Heart right ventricle (tissue), 16 donors: ENCODE results near the gene C1QB. TPM values are rescaled to one million over a fixed set of nuclear protein-coding genes. Genes with fewer than 3 reads are reported as not detected.
"Not testable (repeated sequence)": the region's sequence is repeated elsewhere in the genome, so short reads cannot be mapped to it uniquely, and the experiment has no call there.

Source experiments
- ATAC-seq, 8 donors: fragments of 200-7000 bp; cut with Tn5 transposase; one replicate each; pipeline ENCODE4 v1.9.1; 2020; ENCODE audit warnings: mild to moderate bottlenecking in 8 of 8, moderate library complexity in 8 of 8, moderate number of reproducible peaks in 1 of 8
- DNase-seq, 2 donors: peaks; one replicate each; pipeline ENCODE4 v3.0.0-alpha.2; 2020
- H3K27ac ChIP-seq, 10 donors: fragments of 200-600 bp; sonication (generic) in 2 of 10; one replicate each; pipeline versions ENCODE4 v1.5.0 to v1.8.0; 2020 to 2022; ENCODE audit warnings: mild to moderate bottlenecking in 3 of 10
- H3K27me3 ChIP-seq, 7 donors: fragments of 200-600 bp; one replicate each; pipeline ENCODE4 v1.8.0; 2021 to 2022; ENCODE audit warnings: mild to moderate bottlenecking in 2 of 7
- H3K36me3 ChIP-seq, 9 donors: fragments of 200-600 bp; sonication (generic) in 1 of 9; one replicate each; pipeline versions ENCODE4 v1.5.0 to v1.8.0; 2020 to 2022; ENCODE audit warnings: mild to moderate bottlenecking in 2 of 9
- H3K4me1 ChIP-seq, 9 donors: fragments of 200-600 bp; sonication (generic) in 1 of 9; one replicate each; pipeline versions ENCODE4 v1.5.0 to v1.8.0; 2020 to 2022; ENCODE audit warnings: mild to moderate bottlenecking in 4 of 9
- H3K4me3 ChIP-seq, 10 donors: fragments of 200-600 bp; sonication (generic) in 2 of 10; one replicate each; pipeline versions ENCODE4 v1.5.0 to v1.8.0; 2020 to 2022; ENCODE audit warnings: mild to moderate bottlenecking in 7 of 10, moderate library complexity in 2 of 10
- H3K9me3 ChIP-seq, 11 donors: fragments of 200-600 bp in 10 of 11; sonication (generic) in 2 of 11; one replicate each; pipeline versions ENCODE4 v1.5.0 to v1.8.0; 2013 to 2022; ENCODE audit warnings: mild to moderate bottlenecking in 2 of 11, control low read depth in 1 of 11, moderate library complexity in 1 of 11
- WGBS, 2 donors: extraction: QIAGEN DNeasy Blood & Tissue Kit; methylation state at CpG; one replicate each; pipeline ENCODE4 v1.1.7; 2013; ENCODE audit warnings: inconsistent platforms in 1 of 2; 5-methylcytosine and 5-hydroxymethylcytosine counted together
- intact Hi-C, 10 donors: fragments of 100-400 bp; cut with DNase I; formaldehyde crosslinking; loops; one replicate each; pipeline versions ENCODE4 v1.11.1 to v1.14.2; 2022
- polyA plus RNA-seq, 2 donors: library from polyadenylated mRNA; stranded (reverse); fragments of 200-250 nt; gene quantifications; one replicate each; pipeline ENCODE4 v1.2.3, GENCODE V29; 2013
- total RNA-seq, 10 donors: library from RNA; stranded (reverse); fragmentation: NEBNext Ultra II Directional in 3 of 10; extraction: Animal tissue kit (Norgen Biotek cat#: 25700) in 3 of 10; gene quantifications; one replicate each; pipeline versions ENCODE4 v1.2.1 to v1.2.4, GENCODE V29; 2021 to 2023
- TF ChIP-seq, protein P1 (sequence below), 9 donors: fragments of 200-600 bp; sonication (generic) in 2 of 9; IDR thresholded peaks; one replicate each; pipeline versions ENCODE4 v1.5.0 to v1.8.0; 2021 to 2022; ENCODE audit warnings: antibody characterized with exemption in 9 of 9, mild to moderate bottlenecking in 5 of 9, moderate library complexity in 1 of 9
- donor health status: Arrhythmogenic right ventricular cardiomyopathy.
- donor health status: ischemic (EF 13 %, LVEDD 7.1; RV severe dilation, severe dysfunction).
- donor health status: healthy with polysubstance abuse.
- donor health status: DM: no; HTN: yes; CAD: no.
- donor health status: DM: no; HTN: no; CAD: no.
- donor health status: ischemic (EF 25% LVEDD 6.9; RV normal size, moderate dysfunction).
- donor health status: ischemic (EF 25% LVEDD 5.7; RV mildly dilated, moderate dysfunction).
- donor health status: healthy.
- donor health status: DM: yes; HTN: yes; CAD: no.
- donor health status: Ischemic cardiomyopathy.
- donor health status: ischemic (EF 35%, LVEDD 5.7; RV mildly dilated, moderate dysfunction).
- donor health status: nonischemic (EF 11% LVEDD 7.7; RV severe dilation, severe dysfunction).
- donor health status: DM: yes; HTN: yes; CAD: no.
- donor health status: PGD.
- donor health status: ischemic (EF 29% LVEDD 5.4; RV normal size, mild dysfunction).
- donor health status: nonischemic (EF 23%, LVEDD 6.1; RV moderate dilation, normal function).

C1QB gene
- total and polyA plus RNA-seq, 12 donors, result 10.0 to 367 (median 28.5) TPM

DNA sequence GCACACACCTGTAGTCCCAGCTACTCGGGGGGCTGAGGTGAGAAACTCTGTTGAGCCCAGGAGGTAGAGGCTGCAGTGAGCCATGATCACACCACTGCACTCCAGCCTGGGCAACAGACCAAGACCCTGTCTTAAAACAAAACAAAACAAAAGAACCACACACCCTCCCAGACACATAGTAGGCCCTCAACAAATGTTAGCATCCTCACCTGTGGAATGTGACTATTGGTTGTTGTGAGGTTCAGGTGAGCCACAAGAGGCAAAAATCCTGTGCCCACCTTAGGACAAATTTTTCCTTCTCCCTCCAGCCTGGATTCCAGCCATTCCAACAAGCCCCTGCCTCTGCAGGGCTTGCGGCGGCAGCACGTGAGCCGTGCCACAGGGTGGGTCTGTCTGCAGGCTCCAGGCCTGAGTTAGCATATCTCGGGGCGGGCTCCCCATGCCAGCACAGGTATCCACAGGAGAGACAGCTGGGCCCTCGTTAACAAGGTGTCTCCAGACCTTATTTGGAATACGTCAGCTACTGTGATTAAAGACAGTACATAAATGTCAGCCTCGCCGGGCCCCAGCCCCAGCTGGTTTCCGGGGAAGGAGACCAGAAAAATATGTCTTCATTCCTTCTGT, 17.4 kb downstream of the C1QB start:
- TF ChIP-seq, protein P1, sequence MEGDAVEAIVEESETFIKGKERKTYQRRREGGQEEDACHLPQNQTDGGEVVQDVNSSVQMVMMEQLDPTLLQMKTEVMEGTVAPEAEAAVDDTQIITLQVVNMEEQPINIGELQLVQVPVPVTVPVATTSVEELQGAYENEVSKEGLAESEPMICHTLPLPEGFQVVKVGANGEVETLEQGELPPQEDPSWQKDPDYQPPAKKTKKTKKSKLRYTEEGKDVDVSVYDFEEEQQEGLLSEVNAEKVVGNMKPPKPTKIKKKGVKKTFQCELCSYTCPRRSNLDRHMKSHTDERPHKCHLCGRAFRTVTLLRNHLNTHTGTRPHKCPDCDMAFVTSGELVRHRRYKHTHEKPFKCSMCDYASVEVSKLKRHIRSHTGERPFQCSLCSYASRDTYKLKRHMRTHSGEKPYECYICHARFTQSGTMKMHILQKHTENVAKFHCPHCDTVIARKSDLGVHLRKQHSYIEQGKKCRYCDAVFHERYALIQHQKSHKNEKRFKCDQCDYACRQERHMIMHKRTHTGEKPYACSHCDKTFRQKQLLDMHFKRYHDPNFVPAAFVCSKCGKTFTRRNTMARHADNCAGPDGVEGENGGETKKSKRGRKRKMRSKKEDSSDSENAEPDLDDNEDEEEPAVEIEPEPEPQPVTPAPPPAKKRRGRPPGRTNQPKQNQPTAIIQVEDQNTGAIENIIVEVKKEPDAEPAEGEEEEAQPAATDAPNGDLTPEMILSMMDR (IDR thresholded peaks at IDR 0.05), result no peak
- no peak overlapping the region for H3K27ac ChIP-seq
- H3K36me3 ChIP-seq, result no peaks in the 10 kb centered on the region
- ATAC-seq (no peak), DNase-seq (no peak)
- 42 to 50% methylated on average over 12 of the region's 12 CpGs for whole genome bisulfite sequencing, 2 donors
- peaks cover 0 to 84% (median 52%) of the 10 kb centered on the region in 7 donors for H3K27me3 ChIP-seq
- intact Hi-C loops, result loop anchor here in 3 of 10 donors (10.0 kb wide), 2 partner anchors 254 to 264 kb away; no protein-coding TSS in a partner anchor
- no peaks in the 10 kb centered on the region for H3K4me1 ChIP-seq
- H3K4me3 ChIP-seq, result no peak overlapping the region
- no peaks in the 10 kb centered on the region for H3K9me3 ChIP-seq

DNA sequence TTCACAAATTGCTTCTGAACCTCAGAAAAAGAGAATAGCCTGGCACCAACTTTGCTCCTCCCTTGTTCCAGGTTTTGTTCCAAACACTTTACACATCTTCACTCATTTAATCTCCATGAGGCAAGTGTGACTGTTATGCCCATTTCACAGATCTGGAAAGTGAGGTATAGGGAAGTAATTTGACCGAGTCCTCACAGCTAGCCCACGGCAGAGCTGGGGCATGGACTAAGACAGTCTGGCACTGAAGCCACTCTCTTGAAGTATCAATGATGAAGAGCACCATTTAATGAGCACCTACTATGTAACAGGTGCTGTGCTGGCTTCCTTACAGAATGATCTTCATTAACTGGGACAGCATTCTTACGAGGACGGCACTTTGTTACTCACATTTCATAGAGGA, 19.0 kb downstream of the C1QB start:
- H3K4me3 ChIP-seq, result no peak overlapping the region
- no peaks in the 10 kb centered on the region for H3K9me3 ChIP-seq
- H3K27ac ChIP-seq, result no peak overlapping the region
- intact Hi-C loops, result loop anchor here in 3 of 10 donors (10.0 kb wide), 2 partner anchors 253 to 263 kb away; no protein-coding TSS in a partner anchor
- WGBS, 2 donors, result 76 to 92% methylated on average over 4 of the region's 4 CpGs
- H3K4me1 ChIP-seq, result no peaks in the 10 kb centered on the region
- H3K36me3 ChIP-seq, result no peaks in the 10 kb centered on the region
- peaks cover 0 to 89% (median 58%) of the 10 kb centered on the region in 7 donors for H3K27me3 ChIP-seq
- ATAC-seq (no peak), DNase-seq (no peak)
- TF ChIP-seq, protein P1 (IDR thresholded peaks at IDR 0.05), result no peak

DNA sequence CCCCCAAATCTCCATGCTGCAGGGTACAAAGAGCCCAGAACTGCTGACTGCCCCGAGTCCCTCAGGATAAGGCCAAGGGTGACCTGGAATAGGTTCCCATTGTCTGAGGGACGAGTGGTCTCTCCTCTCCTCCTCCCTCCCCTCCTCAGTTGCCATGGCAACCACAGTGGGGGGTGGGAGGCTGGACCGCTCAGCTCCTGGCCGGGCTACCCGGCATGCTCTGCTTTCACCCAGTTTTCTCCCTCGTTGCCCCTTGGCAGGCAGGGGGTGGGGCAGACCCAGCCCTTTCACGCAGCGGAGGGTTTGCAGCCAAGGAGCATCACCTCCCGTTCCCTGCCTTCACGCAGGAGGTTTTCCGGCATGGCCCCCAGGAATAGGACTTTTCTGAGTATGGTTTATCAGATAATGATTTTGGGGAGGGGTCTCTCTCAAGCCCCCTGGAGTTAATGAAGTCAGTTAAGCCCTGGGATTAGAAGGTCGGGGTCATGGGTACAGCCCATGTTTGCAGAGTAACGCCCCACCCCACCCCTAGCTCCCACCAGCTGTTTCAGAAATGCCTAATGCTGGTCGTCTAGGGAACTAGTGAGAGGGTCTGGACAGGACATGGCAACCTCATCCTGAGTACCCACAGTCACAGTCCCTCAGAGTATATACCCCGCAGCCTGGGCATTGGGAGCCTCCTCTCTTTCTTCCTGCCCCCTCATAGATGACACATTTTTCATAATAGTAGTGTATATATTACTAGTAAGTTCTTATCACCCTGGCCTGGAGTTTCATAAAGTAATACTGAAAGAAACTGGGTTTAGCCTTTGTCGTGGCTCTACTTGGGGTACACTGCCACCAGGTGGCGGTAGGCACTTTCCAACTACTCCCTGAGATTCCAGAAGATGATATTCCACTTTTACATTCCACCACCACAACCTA, 20.7 kb downstream of the C1QB start:
- WGBS, 2 donors, result 8 to 13% methylated on average over 17 of the region's 17 CpGs
- peak; percentile 16 to 45 for DNase-seq
- no peaks in the 10 kb centered on the region for H3K4me1 ChIP-seq
- ATAC-seq, result peak in 2 of 8 donors; percentile 7 to 36
- no peak overlapping the region for H3K4me3 ChIP-seq
- H3K36me3 ChIP-seq, result no peaks in the 10 kb centered on the region
- peaks cover 0 to 82% (median 59%) of the 10 kb centered on the region in 7 donors for H3K27me3 ChIP-seq
- TF ChIP-seq, protein P1 (IDR thresholded peaks at IDR 0.05), result peak; percentile 23 to 73 (median 65)
- H3K9me3 ChIP-seq, result no peaks in the 10 kb centered on the region
- no peak overlapping the region for H3K27ac ChIP-seq
- intact Hi-C loops, result loop anchor here in 6 of 10 donors (1.0 to 10.0 kb wide), 4 partner anchors 251 to 261 kb away; no protein-coding TSS in a partner anchor

DNA sequence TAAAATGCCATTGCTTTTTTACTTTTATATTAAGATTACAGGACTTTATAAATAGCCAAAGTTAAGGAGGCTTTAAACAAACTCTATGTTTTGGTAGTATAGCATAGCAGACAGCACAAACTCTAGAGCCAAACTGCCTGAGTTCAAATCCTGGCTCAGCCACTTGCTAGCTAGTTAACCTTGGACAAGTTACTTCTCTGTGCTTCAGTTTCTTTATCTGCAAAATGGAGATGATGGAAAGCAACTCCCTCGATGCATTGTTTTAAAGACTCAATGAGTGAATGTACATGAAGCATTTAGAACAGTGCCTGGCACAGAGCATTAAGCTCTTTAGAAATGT, 21.3 kb downstream of the C1QB start:
- 20 to 41% methylated on average over 1 of the region's 1 CpG for WGBS, 2 donors
- Histone ChIP-seq H3K36me3 (no peaks in the 10 kb centered on the region), H3K27ac (no peak overlapping the region), H3K27me3 (peaks cover 0 to 80% (median 59%) of the 10 kb centered on the region in 7 donors), H3K9me3 (no peaks in the 10 kb centered on the region), H3K4me1 (no peaks in the 10 kb centered on the region), H3K4me3 (no peak overlapping the region)
- intact Hi-C loops, result loop anchor here in 6 of 10 donors (1.0 to 10.0 kb wide), 4 partner anchors 250 to 260 kb away; no protein-coding TSS in a partner anchor
- ATAC-seq (no peak), DNase-seq (no peak)
- TF ChIP-seq, protein P1 (IDR thresholded peaks at IDR 0.05), result no peak

DNA sequence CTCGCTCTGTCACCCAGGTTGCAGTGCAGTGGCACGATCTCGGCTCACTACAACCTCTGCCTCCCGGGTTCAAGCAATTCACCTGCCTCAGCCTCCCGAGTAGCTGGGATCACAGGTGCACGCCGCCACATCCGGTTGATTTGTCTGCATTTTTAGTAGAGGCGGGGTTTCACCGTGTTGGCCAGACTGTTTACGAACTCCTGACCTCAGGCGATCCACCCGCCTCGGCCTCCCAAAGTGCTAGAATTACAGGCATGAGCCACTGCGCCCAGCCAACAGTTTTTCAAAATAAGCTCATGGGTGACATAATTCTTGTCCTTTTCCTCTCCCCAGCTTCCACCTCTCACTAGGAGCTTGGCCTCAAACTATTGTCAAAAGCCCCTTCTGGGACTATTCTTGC, 23.1 kb downstream of the C1QB start:
- intact Hi-C loops, result loop anchor here in 4 of 10 donors (5.0 to 10.0 kb wide), 3 partner anchors 249 to 259 kb away; no protein-coding TSS in a partner anchor
- not testable (repeated sequence) for H3K27ac ChIP-seq

More for the DNA sequence above, 23.1 kb downstream of the C1QB start:
- WGBS, 2 donors, result 89 to 93% methylated on average over 15 of the region's 15 CpGs
- not testable (repeated sequence) for DNase-seq, H3K4me3 ChIP-seq, ATAC-seq, H3K4me1 ChIP-seq, H3K9me3 ChIP-seq, H3K36me3 ChIP-seq
- peaks cover 0 to 69% (median 45%) of the 10 kb centered on the region in 7 donors for H3K27me3 ChIP-seq
